ENCODE data around the gene DNAJC11.

DNAJC11 gene

GRCh38 chr1:6625584-6626149 lies 75.9 kb downstream of the DNAJC11 start:
- Histone ChIP-seq H3K36me3 (peaks cover 27 to 58% (median 51%) of the 10 kb centered on the region in 3 donors), H3K4me1 (peaks cover 0 to 52% (median 21%) of the 10 kb centered on the region in 4 donors), H3K27me3 (no peaks in the 10 kb centered on the region), H3K27ac (peak overlapping the region; percentile 87 to 93), H3K4me3 (peak overlapping the region; percentile 81 to 83), H3K9me3 (no peaks in the 10 kb centered on the region)
- intact Hi-C loops (cut with DNase I; ENCODE audit: low total_unique reads) = no loop called here
- DNase-seq = peak in 1 of 2 donors; percentile 42
- TF ChIP-seq, protein P1, sequence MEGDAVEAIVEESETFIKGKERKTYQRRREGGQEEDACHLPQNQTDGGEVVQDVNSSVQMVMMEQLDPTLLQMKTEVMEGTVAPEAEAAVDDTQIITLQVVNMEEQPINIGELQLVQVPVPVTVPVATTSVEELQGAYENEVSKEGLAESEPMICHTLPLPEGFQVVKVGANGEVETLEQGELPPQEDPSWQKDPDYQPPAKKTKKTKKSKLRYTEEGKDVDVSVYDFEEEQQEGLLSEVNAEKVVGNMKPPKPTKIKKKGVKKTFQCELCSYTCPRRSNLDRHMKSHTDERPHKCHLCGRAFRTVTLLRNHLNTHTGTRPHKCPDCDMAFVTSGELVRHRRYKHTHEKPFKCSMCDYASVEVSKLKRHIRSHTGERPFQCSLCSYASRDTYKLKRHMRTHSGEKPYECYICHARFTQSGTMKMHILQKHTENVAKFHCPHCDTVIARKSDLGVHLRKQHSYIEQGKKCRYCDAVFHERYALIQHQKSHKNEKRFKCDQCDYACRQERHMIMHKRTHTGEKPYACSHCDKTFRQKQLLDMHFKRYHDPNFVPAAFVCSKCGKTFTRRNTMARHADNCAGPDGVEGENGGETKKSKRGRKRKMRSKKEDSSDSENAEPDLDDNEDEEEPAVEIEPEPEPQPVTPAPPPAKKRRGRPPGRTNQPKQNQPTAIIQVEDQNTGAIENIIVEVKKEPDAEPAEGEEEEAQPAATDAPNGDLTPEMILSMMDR (IDR thresholded peaks at IDR 0.05) = no peak

DNA sequence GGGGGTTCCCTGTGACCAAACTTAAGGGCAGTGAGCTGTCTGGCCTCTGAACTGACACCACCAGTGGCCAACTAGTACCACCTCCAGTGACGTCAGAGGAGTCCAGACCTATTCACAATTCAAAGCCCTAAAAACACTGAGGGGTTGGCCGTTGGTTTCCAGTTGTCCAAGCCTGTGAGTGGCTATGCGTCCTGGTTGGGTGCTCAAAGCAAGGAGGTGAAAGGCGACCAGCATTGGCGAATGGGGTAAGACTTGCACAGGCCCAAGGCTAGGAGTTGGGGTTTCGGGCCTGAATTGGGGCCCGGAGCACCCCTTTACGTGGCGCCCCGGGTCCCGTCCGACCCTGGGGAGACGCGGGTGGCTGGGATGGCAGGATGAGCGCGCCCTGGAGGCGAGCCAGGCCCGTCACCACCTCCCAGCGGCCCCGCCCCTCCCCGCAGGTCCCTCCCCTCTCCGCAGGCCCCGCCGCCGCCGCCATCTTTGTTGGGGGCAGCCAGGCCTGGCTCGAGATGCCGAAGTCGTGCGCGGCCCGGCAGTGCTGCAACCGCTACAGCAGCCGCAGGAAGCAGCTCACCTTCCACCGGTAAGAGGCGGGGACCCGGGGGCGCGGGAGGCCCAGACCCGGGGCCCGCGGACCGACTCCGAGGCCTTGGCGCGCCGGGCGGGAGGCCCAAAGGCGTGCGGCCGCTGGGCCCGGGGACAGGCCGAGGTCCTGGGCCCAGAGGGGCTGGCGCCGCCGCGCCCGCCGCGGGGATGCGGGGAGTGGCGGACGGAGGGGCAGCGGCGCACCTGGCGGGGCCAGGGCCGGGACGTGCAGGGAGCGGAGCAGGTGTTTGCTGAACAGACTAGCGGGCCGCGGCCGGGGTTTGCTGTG lies 76.7 kb downstream of the DNAJC11 start, which contains the start of gene THAP3:
THAP3 (plus strand) TSS at position 159 of the 874 bp plus-strand sequence; CDS start at position 510, 351 bp downstream.
- Histone ChIP-seq H3K27me3 (no peaks in the 10 kb centered on the region), H3K4me3 (peak within 1 kb of the TSS; percentile 81 to 83), H3K36me3 (peaks cover 35 to 58% (median 51%) of the 10 kb centered on the region in 3 donors), H3K4me1 (peaks cover 0 to 52% (median 21%) of the 10 kb centered on the region in 4 donors), H3K9me3 (no peaks in the 10 kb centered on the region), H3K27ac (peak within 1 kb of the TSS; percentile 87 to 93)
- intact Hi-C loops (cut with DNase I; ENCODE audit: low total_unique reads) = no loop called here
- TF ChIP-seq, protein P1 (IDR thresholded peaks at IDR 0.05) = no peak
- DNase-seq = peak; percentile 76 to 92

DNA sequence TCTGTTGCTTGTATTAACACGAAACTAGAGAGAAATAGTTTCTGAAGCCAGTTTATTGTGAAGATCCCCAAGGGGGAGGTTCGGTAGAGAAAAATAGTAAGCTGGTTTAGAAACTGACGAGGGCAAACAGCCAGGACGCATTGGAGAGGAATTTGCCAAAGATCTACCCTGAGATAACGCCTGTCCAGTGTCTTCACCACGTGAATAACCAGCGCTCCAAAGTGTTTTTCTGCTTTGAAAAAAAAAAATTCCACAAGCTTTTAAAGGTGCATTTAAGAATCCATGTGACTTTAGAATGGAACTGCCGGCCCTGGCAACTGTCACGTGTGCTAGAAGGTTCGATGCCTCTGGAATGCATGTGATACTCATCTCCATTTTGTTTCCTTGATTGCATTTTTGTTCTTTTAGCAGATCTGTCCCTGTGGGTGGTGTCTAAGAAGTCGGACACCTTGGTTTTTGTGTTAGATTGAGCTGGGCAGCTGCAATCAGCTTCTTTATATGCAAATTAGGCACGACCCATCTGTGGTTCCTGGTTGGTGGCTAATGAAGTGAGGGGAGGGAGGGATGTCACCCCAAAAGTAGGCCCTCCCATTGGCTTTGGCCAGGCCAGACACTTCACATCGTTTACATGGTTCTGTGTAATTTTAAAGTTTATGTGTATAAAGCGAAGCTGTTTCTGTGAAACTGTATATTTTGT lies 78.2 kb downstream of the DNAJC11 start:
- H3K9me3 ChIP-seq = no peaks in the 10 kb centered on the region
- H3K4me1 ChIP-seq = peaks cover 0 to 49% (median 21%) of the 10 kb centered on the region in 4 donors
- H3K27me3 ChIP-seq = no peaks in the 10 kb centered on the region
- H3K36me3 ChIP-seq = peaks cover 35 to 53% (median 46%) of the 10 kb centered on the region in 3 donors
- TF ChIP-seq, protein P1 (IDR thresholded peaks at IDR 0.05) = no peak
- no peak for DNase-seq
- peak overlapping the region in 1 of 2 donors; percentile 93 for H3K27ac ChIP-seq
- intact Hi-C loops (cut with DNase I; ENCODE audit: low total_unique reads) = no loop called here
- no peak overlapping the region for H3K4me3 ChIP-seq

GRCh38 chr1:6622396-6623152 lies 79.0 kb downstream of the DNAJC11 start:
- TF ChIP-seq, protein P1 (IDR thresholded peaks at IDR 0.05) = no peak
- intact Hi-C loops (cut with DNase I; ENCODE audit: low total_unique reads) = no loop called here
- no peak overlapping the region for H3K4me3 ChIP-seq
- H3K27ac ChIP-seq = no peak overlapping the region
- peaks cover 0 to 44% (median 17%) of the 10 kb centered on the region in 4 donors for H3K4me1 ChIP-seq
- no peaks in the 10 kb centered on the region for H3K27me3 ChIP-seq
- no peaks in the 10 kb centered on the region for H3K9me3 ChIP-seq
- DNase-seq = no peak
- peaks cover 28 to 53% (median 42%) of the 10 kb centered on the region in 3 donors for H3K36me3 ChIP-seq

All from tibial artery (tissue), 4 donors.